ENCODE data around the gene ASB7. TPM values are rescaled to one million over a fixed set of nuclear protein-coding genes. Genes with fewer than 3 reads are reported as not detected.

ASB7 gene
- total RNA-seq, 2 experiments from 2014 or later: 21.1 to 21.5 TPM

DNA sequence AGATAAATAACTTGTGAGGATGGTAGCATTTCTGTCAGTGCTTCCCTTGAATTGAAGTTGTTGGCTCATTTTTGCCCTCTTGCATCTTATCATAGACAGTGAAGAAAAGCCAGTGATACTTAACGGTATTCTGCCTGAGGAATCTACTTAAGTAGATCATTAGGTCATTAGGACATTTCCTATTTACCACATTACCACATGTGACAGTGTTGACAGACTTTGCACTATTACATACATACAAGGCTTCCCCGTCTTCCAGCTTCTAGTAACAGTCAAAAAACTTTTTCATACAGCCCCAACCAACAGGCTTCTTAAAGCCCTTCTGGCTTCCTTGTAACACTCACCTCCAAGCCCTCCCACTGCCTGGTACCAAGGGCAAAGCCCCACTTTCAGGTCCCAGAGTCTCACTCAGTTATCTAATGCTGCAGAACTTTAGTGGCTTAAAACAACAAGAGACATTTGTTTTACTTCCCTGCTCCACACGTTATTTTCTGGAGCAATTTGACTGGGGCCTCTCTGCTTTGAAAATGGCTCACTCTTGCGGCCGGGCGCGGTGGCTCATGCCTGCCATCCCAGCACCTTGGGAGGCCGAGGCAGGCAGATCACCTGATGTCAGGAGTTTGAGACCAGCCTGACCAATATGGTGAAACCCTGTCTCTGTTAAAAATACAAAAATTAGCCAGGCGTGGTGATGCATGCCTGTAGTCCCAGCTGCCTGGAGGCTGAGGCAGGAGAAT, 40.0 kb downstream of the ASB7 start:
- DNase-seq (no peak), ATAC-seq (ENCODE audit: low read depth) (no peak)
- POLR2A ChIA-PET: no interaction called here
- H3K27ac Mint-ChIP-seq: no peak overlapping the region
- no peak overlapping the region for H3K4me3 Mint-ChIP-seq
- peaks cover 4% of the 10 kb centered on the region for H3K36me3 Mint-ChIP-seq
- no peaks in the 10 kb centered on the region for H3K9me3 Mint-ChIP-seq
- H3K27me3 Mint-ChIP-seq: no peaks in the 10 kb centered on the region
- H3K4me1 Mint-ChIP-seq: peaks cover 3% of the 10 kb centered on the region

DNA sequence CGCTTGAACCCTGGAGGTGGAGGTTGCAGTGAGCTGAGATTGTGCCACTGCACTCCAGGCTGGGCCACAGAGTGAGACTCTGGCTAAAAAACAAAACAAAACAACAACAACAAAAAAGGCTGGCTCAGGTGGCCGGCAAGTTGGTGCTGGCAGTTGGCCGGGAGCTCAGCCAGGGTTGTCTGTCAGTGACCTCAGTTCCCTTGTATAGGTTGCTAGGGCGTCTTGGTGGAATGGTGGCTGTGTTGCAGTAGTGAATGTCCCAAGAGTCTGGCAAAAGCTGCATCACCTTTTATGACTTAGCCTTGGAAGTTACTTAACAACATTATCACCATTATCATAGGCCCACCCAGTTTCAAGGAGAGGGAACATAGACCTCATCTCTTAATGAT, 40.6 kb downstream of the ASB7 start:
- H3K4me1 Mint-ChIP-seq: peaks cover 3% of the 10 kb centered on the region
- H3K36me3 Mint-ChIP-seq: peaks cover 4% of the 10 kb centered on the region
- DNase-seq (no peak), ATAC-seq (ENCODE audit: low read depth) (no peak)
- no peak overlapping the region for H3K4me3 Mint-ChIP-seq
- no peaks in the 10 kb centered on the region for H3K27me3 Mint-ChIP-seq
- no peaks in the 10 kb centered on the region for H3K9me3 Mint-ChIP-seq
- POLR2A ChIA-PET: no interaction called here
- no peak overlapping the region for H3K27ac Mint-ChIP-seq

DNA sequence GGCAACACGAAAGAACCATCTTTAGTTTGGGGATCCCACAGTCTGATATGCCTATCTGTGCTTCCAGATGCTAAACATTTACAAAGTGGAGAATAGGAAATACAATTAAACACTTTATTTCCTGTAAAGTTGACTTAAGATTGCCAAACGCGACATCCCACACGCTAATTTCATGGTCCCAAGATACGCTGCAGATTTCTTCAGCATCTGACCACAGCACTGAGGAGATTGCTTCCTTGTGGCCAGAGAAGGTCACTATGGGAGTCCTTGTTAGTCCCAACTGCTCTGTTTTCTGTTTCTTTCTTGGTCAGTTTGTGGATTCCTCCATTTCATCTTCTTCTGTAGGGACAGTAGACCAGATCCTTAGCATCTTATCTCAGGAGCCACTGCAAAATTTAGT, 43.3 kb downstream of the ASB7 start:
- Mint-ChIP-seq H3K27ac (no peak overlapping the region), H3K9me3 (no peaks in the 10 kb centered on the region), H3K4me1 (no peaks in the 10 kb centered on the region), H3K4me3 (no peak overlapping the region), H3K36me3 (peaks cover 1% of the 10 kb centered on the region), H3K27me3 (no peaks in the 10 kb centered on the region)
- POLR2A ChIA-PET: no interaction called here
- DNase-seq (no peak), ATAC-seq (ENCODE audit: low read depth) (no peak)

- H3K36me3 Mint-ChIP-seq: no peaks in the 10 kb centered on the region
- ATAC-seq (ENCODE audit: low read depth): no peak
- POLR2A ChIA-PET: no interaction called here
- no peak overlapping the region for H3K27ac Mint-ChIP-seq
- H3K4me3 Mint-ChIP-seq: no peak overlapping the region
- no peaks in the 10 kb centered on the region for H3K4me1 Mint-ChIP-seq
- no peak for DNase-seq
- H3K27me3 Mint-ChIP-seq: no peaks in the 10 kb centered on the region
- H3K9me3 Mint-ChIP-seq: no peaks in the 10 kb centered on the region
These were observed 46.6 kb downstream of the ASB7 start for GRCh38 chr15:100648951-100649350.

GRCh38 chr15:100650685-100651084, 48.3 kb downstream of the ASB7 start:
- DNase-seq (no peak), ATAC-seq (ENCODE audit: low read depth) (no peak)
- H3K27ac Mint-ChIP-seq: no peak overlapping the region
- no peaks in the 10 kb centered on the region for H3K9me3 Mint-ChIP-seq
- H3K4me1 Mint-ChIP-seq: no peaks in the 10 kb centered on the region
- no peaks in the 10 kb centered on the region for H3K36me3 Mint-ChIP-seq
- H3K27me3 Mint-ChIP-seq: no peaks in the 10 kb centered on the region
- POLR2A ChIA-PET: no interaction called here
- H3K4me3 Mint-ChIP-seq: no peak overlapping the region

- ATAC-seq (ENCODE audit: low read depth) (no peak), DNase-seq (no peak)
- Mint-ChIP-seq H3K36me3 (no peaks in the 10 kb centered on the region), H3K4me3 (no peak overlapping the region), H3K27ac (no peak overlapping the region), H3K9me3 (no peaks in the 10 kb centered on the region), H3K27me3 (no peaks in the 10 kb centered on the region), H3K4me1 (no peaks in the 10 kb centered on the region)
- POLR2A ChIA-PET: no interaction called here
These were observed 48.9 kb downstream of the ASB7 start for GRCh38 chr15:100651253-100651652.

- H3K27ac Mint-ChIP-seq: no peak overlapping the region
- H3K27me3 Mint-ChIP-seq: no peaks in the 10 kb centered on the region
- H3K4me3 Mint-ChIP-seq: no peak overlapping the region
- H3K36me3 Mint-ChIP-seq: no peaks in the 10 kb centered on the region
- POLR2A ChIA-PET: no interaction called here
- ATAC-seq (ENCODE audit: low read depth) (no peak), DNase-seq (no peak)
- H3K4me1 Mint-ChIP-seq: no peaks in the 10 kb centered on the region
- H3K9me3 Mint-ChIP-seq: no peaks in the 10 kb centered on the region
These were observed 49.7 kb downstream of the ASB7 start for GRCh38 chr15:100652116-100652515.

GRCh38 chr15:100653608-100654007, 51.2 kb downstream of the ASB7 start:
- no peak for DNase-seq
- ATAC-seq (ENCODE audit: low read depth): no peak
- H3K36me3 Mint-ChIP-seq: no peaks in the 10 kb centered on the region
- H3K4me1 Mint-ChIP-seq: no peaks in the 10 kb centered on the region
- no peaks in the 10 kb centered on the region for H3K27me3 Mint-ChIP-seq
- no peaks in the 10 kb centered on the region for H3K9me3 Mint-ChIP-seq
- no peak overlapping the region for H3K27ac Mint-ChIP-seq
- no peak overlapping the region for H3K4me3 Mint-ChIP-seq
- POLR2A ChIA-PET: no interaction called here

DNA sequence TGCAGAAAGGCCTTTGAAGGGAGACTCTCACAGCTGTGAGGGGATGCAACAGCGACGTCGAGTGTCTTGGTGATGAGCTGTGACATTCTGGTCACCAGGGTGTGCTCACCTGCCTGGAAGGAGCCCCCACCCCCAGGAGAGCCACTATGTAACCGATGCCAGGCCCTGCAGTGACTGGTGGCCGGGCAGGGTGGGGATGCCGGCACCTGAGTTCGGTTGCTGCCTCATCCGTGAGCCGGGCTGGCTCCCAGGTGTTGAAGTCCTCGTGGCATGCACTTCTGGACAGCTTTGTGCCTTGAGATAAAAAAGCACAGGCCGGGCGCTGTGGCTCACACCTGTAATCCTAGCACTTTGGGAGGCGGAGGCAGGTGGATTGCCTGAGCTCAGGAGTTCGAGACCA, 56.5 kb downstream of the ASB7 start:
- POLR2A ChIA-PET: no interaction called here
- Mint-ChIP-seq H3K36me3 (no peaks in the 10 kb centered on the region), H3K4me3 (no peak overlapping the region), H3K4me1 (no peaks in the 10 kb centered on the region), H3K27me3 (peaks cover 2% of the 10 kb centered on the region), H3K27ac (no peak overlapping the region), H3K9me3 (no peaks in the 10 kb centered on the region)
- no peak for DNase-seq
- no peak for ATAC-seq (ENCODE audit: low read depth)

GRCh38 chr15:100661156-100661555, 58.8 kb downstream of the ASB7 start:
- Mint-ChIP-seq H3K27ac (no peak overlapping the region), H3K4me3 (no peak overlapping the region), H3K27me3 (peaks cover 8% of the 10 kb centered on the region), H3K4me1 (no peaks in the 10 kb centered on the region), H3K9me3 (no peaks in the 10 kb centered on the region), H3K36me3 (no peaks in the 10 kb centered on the region)
- DNase-seq (no peak), ATAC-seq (ENCODE audit: low read depth) (no peak)
- POLR2A ChIA-PET: no interaction called here

DNA sequence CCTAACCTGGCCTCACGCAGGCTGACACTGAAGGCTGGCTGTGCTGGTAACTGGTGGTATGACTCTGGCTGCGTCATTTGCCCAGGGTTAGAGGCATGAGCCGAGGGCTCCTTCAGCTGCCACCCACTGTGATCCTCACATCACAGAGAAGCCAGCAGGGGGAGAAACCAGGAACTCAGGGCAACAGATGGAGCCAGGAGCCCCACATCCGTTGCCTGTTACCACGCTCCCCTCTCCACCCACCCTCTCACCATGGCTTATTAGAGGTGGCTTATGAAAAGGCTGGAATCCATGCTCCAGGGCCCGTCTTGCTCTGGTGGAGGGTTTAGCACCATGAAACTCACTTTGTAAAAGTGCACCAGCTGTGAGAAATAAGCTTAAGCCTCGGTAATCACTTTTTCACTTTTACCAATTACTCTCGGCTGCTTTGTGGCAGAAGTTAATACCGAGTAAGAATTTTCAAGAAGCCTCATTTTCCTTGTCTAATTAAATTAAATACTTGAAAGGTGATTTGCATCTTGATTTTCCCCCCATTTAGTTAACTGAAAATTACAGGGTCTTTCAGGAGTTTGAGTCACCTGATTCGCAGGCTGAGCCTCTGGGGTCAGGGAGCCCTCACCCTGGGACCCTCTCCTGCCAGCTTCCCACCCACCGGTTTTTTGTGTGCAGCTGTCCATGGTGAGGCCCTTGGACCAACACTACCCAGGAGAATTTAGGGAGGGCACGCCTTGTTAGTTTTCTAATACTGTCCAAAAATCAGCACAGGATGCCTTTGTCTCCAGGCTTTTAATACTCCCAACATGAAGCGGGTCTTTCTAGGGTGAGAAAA, 60.9 kb downstream of the ASB7 start:
- DNase-seq (no peak), ATAC-seq (ENCODE audit: low read depth) (no peak)
- H3K27ac Mint-ChIP-seq: no peak overlapping the region
- POLR2A ChIA-PET: no interaction called here
- no peak overlapping the region for H3K4me3 Mint-ChIP-seq
- H3K36me3 Mint-ChIP-seq: no peaks in the 10 kb centered on the region
- H3K27me3 Mint-ChIP-seq: peaks cover 10% of the 10 kb centered on the region
- H3K9me3 Mint-ChIP-seq: no peaks in the 10 kb centered on the region
- H3K4me1 Mint-ChIP-seq: no peaks in the 10 kb centered on the region

- no peak for DNase-seq
- ATAC-seq (ENCODE audit: low read depth): no peak
- POLR2A ChIA-PET: no interaction called here
- Mint-ChIP-seq H3K9me3 (no peaks in the 10 kb centered on the region), H3K4me3 (no peak overlapping the region), H3K27me3 (peaks cover 10% of the 10 kb centered on the region), H3K36me3 (no peaks in the 10 kb centered on the region), H3K4me1 (peaks cover 2% of the 10 kb centered on the region), H3K27ac (no peak overlapping the region)
These were observed 61.5 kb downstream of the ASB7 start for GRCh38 chr15:100663915-100664281.

DNA sequence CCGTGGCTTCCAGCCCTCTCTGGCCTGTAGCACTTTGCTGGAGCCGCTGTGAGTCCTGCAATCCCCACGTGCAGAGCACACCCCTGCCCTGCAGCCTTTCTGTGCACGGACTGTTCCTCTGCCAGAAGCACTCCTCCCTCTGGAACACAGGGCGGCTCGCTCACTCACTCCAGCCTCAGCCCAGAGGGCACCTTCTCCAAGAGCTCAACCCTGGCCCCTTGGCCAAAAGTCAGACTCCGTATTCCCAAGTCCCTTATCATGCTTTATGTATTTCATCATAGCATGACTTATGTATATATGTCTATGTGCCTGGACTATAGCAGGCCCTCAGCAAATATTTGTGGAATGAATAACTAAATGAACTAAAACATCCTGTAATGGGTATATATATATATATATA, 63.2 kb downstream of the ASB7 start:
- Mint-ChIP-seq H3K27ac (no peak overlapping the region), H3K9me3 (no peaks in the 10 kb centered on the region), H3K4me3 (no peak overlapping the region), H3K4me1 (peaks cover 2% of the 10 kb centered on the region), H3K36me3 (no peaks in the 10 kb centered on the region), H3K27me3 (peaks cover 10% of the 10 kb centered on the region)
- ATAC-seq (ENCODE audit: low read depth): no peak
- POLR2A ChIA-PET: no interaction called here
- DNase-seq: no peak

Measured in activated naive CD8-positive, alpha-beta T cell treated with anti-CD3 and anti-CD28 coated beads, Interleukin-2, amount 10 ng/mL, durations not matched to agents 7 days and 5 days (primary cell).